Nephron progenitor cell (in vitro differentiated cells): Measurements from ENCODE around the gene HPGDS.

ENCODE experiments used
- DNase-seq: peaks from one replicate; pipeline ENCODE4 v3.0.0; 2021
- H3K27ac Mint-ChIP-seq: 2 replicates; pipeline ENCODE4 v1.8.0; 2021; ENCODE audit warnings: mild to moderate bottlenecking, moderate library complexity, mixed read lengths
- H3K27me3 Mint-ChIP-seq: 2 replicates; pipeline ENCODE4 v1.8.0; 2021; ENCODE audit warnings: mild to moderate bottlenecking, low read depth, mixed read lengths; ENCODE audit not compliant: poor library complexity
- H3K36me3 Mint-ChIP-seq: 2 replicates; pipeline ENCODE4 v1.8.0; 2021; ENCODE audit warnings: low read depth, mixed read lengths
- H3K4me1 Mint-ChIP-seq: 2 replicates; pipeline ENCODE4 v1.8.0; 2021; ENCODE audit warnings: mixed read lengths
- H3K4me3 Mint-ChIP-seq: 2 replicates; pipeline ENCODE4 v1.8.0; 2021; ENCODE audit warnings: mild to moderate bottlenecking, moderate library complexity, mixed read lengths
- H3K9me3 Mint-ChIP-seq: 2 replicates; pipeline ENCODE4 v1.8.0; 2021; ENCODE audit warnings: mild to moderate bottlenecking, moderate library complexity, mixed read lengths
- TF ChIP-seq, protein P1 (sequence below): fragments of 200-600 bp; sonication (generic); IDR thresholded peaks from 2 replicates; pipeline ENCODE4 v1.5.0; 2021; ENCODE audit warnings: antibody characterized with exemption

HPGDS gene

DNA sequence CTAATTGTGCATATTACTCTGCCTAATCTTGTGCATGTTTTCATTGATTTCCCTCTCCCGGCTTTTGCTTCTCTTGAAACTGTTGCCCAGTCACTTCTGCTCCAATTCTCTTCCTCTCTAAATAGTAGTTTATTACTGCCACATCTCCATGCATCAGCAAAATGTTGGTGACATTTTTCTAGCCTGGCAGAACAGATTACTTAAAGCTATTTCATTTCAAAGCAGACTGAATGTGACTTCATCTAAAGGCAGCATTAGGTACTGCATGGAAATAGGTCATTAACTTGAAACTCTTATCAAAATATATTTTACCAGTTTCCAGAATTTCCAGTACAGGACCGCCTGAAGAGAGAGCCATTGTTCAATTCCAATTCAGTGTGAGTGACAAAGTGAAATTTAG is 52.4 kb downstream of the HPGDS start:
- TF ChIP-seq, protein P1, sequence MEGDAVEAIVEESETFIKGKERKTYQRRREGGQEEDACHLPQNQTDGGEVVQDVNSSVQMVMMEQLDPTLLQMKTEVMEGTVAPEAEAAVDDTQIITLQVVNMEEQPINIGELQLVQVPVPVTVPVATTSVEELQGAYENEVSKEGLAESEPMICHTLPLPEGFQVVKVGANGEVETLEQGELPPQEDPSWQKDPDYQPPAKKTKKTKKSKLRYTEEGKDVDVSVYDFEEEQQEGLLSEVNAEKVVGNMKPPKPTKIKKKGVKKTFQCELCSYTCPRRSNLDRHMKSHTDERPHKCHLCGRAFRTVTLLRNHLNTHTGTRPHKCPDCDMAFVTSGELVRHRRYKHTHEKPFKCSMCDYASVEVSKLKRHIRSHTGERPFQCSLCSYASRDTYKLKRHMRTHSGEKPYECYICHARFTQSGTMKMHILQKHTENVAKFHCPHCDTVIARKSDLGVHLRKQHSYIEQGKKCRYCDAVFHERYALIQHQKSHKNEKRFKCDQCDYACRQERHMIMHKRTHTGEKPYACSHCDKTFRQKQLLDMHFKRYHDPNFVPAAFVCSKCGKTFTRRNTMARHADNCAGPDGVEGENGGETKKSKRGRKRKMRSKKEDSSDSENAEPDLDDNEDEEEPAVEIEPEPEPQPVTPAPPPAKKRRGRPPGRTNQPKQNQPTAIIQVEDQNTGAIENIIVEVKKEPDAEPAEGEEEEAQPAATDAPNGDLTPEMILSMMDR: no peak
- no peak overlapping the region for H3K27ac Mint-ChIP-seq
- no peaks in the 10 kb centered on the region for H3K27me3 Mint-ChIP-seq
- no peaks in the 10 kb centered on the region for H3K9me3 Mint-ChIP-seq
- DNase-seq: no peak
- peaks cover 22% of the 10 kb centered on the region for H3K4me1 Mint-ChIP-seq
- peaks cover 61% of the 10 kb centered on the region for H3K36me3 Mint-ChIP-seq
- no peak overlapping the region for H3K4me3 Mint-ChIP-seq

DNA sequence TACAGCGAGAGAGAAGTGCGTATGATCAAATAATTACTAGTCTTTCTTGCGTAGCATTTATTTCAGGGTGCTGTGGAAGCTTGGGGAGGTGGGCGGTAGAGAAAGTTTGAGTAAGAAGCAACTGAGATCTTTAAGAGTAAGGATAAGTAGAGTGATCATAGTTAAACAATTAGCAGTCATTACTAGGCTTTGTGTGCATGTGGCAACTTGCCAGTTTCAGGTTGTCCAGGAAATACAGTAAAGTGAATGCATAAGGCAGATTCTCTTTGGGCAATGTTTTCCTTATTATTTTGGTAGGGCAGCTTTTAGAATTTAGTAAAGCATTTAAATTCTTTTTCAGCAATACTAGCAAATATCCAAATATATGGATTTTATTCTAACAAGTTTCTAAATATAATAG is 57.0 kb downstream of the HPGDS start:
- H3K36me3 Mint-ChIP-seq: peaks cover 80% of the 10 kb centered on the region
- H3K9me3 Mint-ChIP-seq: no peaks in the 10 kb centered on the region
- H3K27ac Mint-ChIP-seq: no peak overlapping the region

DNA sequence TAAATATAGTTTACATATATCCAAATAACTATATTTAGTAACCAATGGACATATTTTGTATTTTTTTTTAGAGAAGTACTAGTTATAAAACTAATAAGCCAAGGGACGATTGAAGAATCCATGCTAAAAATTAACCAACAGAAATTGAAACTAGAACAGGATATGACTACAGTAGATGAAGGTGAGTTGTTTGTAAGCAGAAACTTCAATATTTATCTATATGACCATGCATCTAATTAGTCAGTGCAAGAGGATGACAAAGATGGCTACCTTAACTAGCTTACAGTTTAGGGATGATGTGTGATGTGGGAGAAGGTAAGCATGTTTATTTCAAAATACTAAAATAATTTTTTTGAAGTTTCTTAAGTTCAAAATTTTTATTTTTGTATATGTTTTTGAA is 57.7 kb downstream of the HPGDS start:
- Mint-ChIP-seq H3K4me1 (no peaks in the 10 kb centered on the region), H3K4me3 (no peak overlapping the region), H3K27me3 (no peaks in the 10 kb centered on the region), H3K36me3 (peaks cover 83% of the 10 kb centered on the region), H3K9me3 (no peaks in the 10 kb centered on the region), H3K27ac (no peak overlapping the region)
- TF ChIP-seq, protein P1: no peak
- DNase-seq: no peak

More for the DNA sequence above, 57.0 kb downstream of the HPGDS start:
- Mint-ChIP-seq H3K4me1 (no peaks in the 10 kb centered on the region), H3K27me3 (no peaks in the 10 kb centered on the region), H3K4me3 (no peak overlapping the region)
- TF ChIP-seq, protein P1: no peak
- no peak for DNase-seq

DNA sequence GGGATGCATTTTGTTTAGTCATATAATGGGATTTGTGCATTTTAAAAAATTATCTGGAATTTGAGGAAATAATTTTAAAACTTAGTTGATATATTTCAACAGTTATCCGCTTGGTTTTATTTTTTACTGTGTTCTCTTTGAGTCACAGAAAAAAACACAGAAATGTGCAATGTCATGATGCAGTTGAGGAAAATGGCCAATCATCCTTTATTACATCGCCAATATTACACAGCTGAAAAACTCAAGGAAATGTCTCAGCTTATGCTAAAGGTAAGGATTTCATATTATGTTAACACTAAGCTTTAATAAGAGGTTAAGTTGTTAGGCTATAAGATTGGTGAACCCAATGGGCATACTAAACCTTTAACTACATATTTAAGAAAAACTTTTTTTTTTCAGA is 63.9 kb downstream of the HPGDS start:
- H3K4me1 Mint-ChIP-seq: no peaks in the 10 kb centered on the region
- no peak for DNase-seq
- TF ChIP-seq, protein P1: no peak
- H3K36me3 Mint-ChIP-seq: peaks cover 74% of the 10 kb centered on the region
- no peaks in the 10 kb centered on the region for H3K9me3 Mint-ChIP-seq
- no peak overlapping the region for H3K27ac Mint-ChIP-seq
- no peaks in the 10 kb centered on the region for H3K27me3 Mint-ChIP-seq
- no peak overlapping the region for H3K4me3 Mint-ChIP-seq

DNA sequence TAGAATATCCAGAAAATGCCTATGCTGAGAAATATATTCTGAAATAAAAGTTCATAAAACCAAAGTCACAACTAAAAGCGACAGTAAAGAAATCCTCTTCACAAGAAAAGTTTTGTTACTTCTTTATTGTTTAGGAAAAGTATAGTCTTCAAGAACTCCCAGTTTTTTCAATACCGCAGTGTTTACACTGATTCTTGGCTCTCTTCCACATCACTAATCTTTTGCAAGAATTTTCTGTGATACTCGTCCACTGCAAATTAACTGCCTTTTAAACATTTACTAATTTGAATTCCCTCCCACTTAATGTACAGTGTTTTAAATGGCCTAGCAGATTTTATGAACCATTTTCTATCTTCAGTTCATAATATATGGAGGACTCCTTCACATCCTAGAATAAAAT is 65.1 kb downstream of the HPGDS start:
- TF ChIP-seq, protein P1: no peak
- no peak overlapping the region for H3K4me3 Mint-ChIP-seq
- no peak overlapping the region for H3K27ac Mint-ChIP-seq
- no peaks in the 10 kb centered on the region for H3K9me3 Mint-ChIP-seq
- no peak for DNase-seq
- peaks cover 74% of the 10 kb centered on the region for H3K36me3 Mint-ChIP-seq
- no peaks in the 10 kb centered on the region for H3K4me1 Mint-ChIP-seq
- H3K27me3 Mint-ChIP-seq: no peaks in the 10 kb centered on the region

DNA sequence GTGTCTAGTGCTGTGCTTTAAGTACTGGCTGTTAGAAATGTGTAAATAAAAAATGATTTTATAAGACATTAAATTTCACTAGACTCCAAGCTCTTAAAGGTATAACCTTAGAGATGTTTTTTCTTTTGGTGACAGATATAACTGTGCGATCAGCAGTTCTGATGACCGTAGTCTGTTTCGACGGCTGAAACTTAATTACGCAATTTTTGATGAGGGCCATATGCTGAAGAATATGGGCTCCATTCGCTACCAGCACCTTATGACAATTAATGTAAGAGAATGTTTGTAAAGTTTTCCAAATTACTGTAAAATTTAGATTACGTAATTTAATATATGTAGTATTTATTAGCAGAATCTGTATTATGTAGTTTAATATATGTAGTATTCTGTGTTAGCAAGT is 66.4 kb downstream of the HPGDS start:
- H3K27ac Mint-ChIP-seq: no peak overlapping the region
- TF ChIP-seq, protein P1: no peak
- H3K4me1 Mint-ChIP-seq: no peaks in the 10 kb centered on the region

More for the DNA sequence above, 66.4 kb downstream of the HPGDS start:
- DNase-seq: no peak
- Mint-ChIP-seq H3K4me3 (no peak overlapping the region), H3K27me3 (no peaks in the 10 kb centered on the region), H3K9me3 (no peaks in the 10 kb centered on the region), H3K36me3 (peaks cover 71% of the 10 kb centered on the region)
